AG09319 (cell line): ENCODE measurements around the gene OBP2A.

Source experiments
- DNase-seq: peaks from one replicate; pipeline ENCODE4 v3.0.0-alpha.2; 2010; ENCODE audit warnings: low read depth; ENCODE audit errors: extremely low read depth
- TF ChIP-seq, protein P1 (sequence below): IDR thresholded peaks from 2 replicates; pipeline ENCODE4 v1.5.1; 2011; ENCODE audit warnings: low read depth, mild to moderate bottlenecking, inconsistent platforms, low read length, moderate library complexity

OBP2A gene

DNA sequence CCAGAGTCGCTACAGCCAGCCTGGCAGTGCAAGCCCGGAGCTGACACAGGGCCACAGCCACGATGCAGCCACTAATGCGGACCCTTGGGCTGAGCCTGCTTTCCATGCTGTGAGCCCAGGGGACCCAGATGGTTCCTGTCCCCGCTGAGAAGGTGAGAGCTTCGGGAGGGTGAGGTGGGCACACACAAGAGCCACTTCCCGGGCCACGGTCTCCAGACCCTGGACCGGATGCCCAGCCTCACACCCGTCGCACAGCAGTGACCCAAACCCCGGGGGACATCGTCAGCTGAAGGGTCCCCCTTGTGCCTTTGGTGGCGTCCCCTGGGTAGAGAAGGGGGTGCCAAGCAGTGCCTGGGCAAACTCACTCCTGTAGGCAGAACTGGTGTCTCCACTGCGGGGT lies 29.0 kb downstream of the OBP2A start:
- TF ChIP-seq, protein P1, sequence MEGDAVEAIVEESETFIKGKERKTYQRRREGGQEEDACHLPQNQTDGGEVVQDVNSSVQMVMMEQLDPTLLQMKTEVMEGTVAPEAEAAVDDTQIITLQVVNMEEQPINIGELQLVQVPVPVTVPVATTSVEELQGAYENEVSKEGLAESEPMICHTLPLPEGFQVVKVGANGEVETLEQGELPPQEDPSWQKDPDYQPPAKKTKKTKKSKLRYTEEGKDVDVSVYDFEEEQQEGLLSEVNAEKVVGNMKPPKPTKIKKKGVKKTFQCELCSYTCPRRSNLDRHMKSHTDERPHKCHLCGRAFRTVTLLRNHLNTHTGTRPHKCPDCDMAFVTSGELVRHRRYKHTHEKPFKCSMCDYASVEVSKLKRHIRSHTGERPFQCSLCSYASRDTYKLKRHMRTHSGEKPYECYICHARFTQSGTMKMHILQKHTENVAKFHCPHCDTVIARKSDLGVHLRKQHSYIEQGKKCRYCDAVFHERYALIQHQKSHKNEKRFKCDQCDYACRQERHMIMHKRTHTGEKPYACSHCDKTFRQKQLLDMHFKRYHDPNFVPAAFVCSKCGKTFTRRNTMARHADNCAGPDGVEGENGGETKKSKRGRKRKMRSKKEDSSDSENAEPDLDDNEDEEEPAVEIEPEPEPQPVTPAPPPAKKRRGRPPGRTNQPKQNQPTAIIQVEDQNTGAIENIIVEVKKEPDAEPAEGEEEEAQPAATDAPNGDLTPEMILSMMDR: no peak
- DNase-seq: no peak

DNA sequence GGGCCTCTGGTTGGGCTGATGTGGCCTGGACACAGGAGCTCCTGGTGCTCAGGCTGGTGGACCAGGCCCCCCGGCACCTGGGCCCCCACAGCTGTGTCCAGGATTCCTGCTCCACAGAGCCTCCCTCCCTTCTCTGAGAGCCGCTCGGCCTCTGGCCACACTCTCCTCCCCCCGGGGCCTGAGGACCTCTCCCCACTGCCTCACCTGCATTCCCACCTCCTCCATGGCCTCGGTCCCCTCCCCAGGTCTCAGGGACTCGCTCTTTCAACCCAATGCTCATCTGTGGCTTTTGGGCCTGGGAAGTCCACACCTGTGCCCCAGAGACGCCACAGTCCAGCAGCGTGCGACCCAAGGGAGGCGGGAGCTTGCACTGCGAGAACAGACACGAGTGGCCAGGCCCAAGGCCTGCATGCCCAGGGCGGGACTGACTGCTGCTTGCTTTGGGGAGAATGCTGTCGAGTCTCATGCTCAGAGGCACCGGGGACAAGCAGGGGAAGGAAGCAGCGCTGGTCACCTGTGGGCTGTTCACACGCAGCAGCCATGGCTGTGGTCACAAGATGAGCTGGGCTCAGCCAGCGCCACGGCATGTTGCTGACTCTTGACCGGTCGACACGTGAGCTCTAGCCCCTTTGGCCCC lies 30.2 kb downstream of the OBP2A start:
- TF ChIP-seq, protein P1: no peak
- DNase-seq: no peak

DNA sequence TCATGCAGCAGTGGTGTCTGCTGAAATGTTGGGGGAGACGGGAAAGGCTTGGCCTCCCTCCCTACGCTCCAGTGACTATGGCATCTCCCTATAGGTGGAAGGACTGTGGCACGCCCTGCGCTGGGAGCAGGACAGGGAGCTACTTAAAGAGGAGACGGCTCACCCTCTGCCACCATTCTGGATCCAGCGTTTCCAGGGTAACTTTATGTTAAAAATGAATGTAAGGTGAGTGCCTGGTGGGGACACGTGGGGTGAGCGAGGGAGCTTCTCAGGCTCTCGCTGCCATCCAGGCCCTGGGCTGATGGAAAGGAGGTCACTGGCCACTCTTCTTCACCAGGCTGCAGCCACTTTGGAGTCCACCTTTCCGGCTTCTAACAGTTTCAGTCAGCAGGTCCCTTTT lies 31.3 kb downstream of the OBP2A start:
- no peak for DNase-seq
- TF ChIP-seq, protein P1: no peak

DNA sequence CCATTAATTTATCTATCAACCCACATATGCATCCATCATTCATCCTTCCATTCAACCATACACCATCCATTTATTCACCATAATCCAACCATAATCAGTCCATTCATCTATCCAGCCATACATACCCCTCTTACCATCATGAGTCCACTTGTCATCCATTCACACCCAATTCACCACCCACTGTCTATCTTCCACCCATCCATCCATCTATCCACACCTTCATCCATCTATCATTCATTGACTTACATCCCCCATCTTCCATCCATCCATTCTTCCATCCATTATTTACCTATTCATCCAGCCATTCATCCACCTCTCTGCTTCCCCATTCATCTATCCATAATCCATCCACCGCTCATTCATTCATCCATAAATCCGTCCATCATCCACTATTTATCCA lies 33.4 kb downstream of the OBP2A start:
- TF ChIP-seq, protein P1: no peak
- DNase-seq: no peak

DNA sequence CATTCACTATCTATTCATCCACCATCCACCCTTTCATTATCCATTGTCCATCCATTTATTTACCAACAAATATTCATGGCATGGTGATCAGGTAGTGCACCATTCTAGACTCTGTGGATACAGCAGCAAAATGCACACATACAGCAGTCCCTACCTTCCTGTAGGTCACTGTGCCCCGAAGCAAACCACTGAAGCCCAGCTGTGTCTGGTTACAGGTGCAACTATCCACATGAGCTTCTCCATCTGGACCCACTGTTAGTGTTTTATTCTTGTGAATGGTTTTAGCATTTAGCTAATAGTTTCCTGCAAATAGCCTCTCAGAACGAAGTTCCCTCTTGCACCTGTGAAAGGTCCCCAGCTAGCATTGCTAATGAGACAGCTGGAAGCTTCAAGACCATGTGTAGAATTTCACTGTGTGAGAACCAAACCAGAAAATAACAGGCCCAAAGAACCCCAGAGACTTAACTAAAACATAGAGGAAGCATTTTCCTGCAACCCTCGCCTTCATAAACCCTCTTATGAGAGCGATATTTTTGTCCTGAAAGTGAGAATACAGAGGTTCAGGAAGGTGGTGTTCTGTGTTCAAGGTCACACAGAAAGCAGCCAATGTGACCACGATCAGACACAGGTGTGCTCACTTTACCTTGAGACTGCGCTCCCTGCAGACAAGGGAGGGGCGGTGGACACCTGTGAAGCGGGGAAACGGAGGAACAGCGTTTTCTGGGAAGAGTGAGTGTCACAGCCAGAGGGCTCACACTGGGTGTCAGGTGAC lies 34.1 kb downstream of the OBP2A start:
- no peak for DNase-seq
- TF ChIP-seq, protein P1: no peak

DNA sequence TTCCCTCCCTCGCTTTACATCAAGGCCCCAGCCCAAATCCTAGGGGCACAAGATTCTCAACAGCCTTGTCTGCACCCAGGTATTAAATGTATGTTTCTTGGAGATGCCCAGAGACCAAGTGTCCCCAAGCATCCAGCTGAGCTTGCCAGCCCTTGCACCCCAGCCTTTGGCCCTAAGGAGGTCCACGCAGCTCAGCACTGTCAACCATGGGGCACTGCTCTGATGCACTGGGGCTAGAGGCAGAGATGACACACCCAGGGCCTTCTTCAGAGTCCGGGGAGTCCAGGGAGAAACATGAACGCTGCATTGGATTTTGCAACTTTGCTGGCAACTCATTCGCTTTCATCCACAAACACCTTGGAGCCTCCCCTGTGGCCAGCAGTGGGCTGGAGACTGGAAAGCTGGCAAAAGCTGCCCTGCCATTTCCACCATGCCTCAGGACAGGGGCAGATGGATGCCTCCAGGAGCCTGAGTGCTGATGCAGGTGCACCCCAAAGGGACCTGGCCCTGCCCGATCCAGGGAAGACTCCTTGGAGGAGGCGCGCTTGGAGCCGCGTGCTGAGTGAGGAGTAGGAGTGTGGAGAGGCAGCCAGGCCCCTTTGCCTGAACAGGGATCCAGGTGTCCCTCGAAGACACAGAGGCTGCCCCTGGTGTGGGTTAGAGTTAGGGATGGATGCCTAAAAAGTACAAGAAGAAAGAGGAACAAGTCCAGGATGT lies 34.9 kb downstream of the OBP2A start:
- no peak for DNase-seq
- TF ChIP-seq, protein P1: no peak
